ENCODE results near the gene JAG2. TPM values are rescaled to one million over a fixed set of nuclear protein-coding genes. Genes with fewer than 3 reads are reported as not detected.
A peak's percentile ranks its signal among the peaks of the same experiment; 100 is the strongest.

The JAG2 gene
- total and polyA plus RNA-seq, 2 experiments from 2014 or later, result 1.5 TPM; not detected in 1

DNA sequence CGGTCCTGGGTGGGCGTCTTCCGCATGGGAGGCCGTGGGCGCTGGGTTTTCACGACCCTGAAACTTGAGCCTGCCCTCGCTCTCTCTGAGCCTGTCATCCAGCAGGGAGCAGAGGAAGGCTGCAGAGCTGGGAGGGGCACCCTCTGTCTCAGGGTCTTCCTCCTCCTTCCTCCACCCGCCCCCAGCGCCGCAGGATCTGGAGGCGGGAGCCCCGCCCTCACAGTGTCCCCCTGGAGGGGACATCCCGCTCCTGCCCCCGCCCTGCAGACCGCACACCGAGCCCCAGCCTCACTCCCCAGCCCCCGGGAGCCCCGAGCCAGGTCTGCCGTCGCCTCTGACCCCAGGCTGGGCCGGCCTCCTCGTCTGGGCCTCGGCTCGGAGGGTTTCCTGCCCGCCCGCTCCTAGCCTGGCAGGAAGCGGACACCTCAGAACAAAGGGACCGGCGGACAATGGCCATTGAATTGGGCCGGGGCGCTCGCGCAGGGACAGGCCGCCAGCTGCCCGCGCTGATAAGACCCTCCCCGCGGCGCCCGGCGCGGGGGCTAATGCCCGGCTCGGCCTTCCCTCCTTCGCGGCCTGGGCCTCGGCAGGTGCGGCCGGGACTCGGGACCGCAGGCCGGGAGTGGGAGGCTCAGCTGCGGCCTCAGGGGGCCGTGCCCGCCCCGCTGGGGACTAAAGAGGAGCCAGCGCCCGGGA lies 27.8 kb upstream of the JAG2 start:
- H3K4me2 ChIP-seq (ENCODE audit: unreplicated experiment), result no peak overlapping the region
- 3 to 7% methylated on average over 39 to 46 of the region's 58 CpGs for WGBS, 2 experiments (ENCODE audit: low coverage in 1 of 2, low lambda C conversion rate in 2 of 2, missing lambda C conversion rate in 2 of 2)
- in situ Hi-C loops (cut with MboI), result no loop called here
- no peak for DNase-seq
- no peaks in the 10 kb centered on the region for H3K36me3 ChIP-seq (ENCODE audit: low read depth)
- no peaks in the 10 kb centered on the region for H4K20me1 ChIP-seq (ENCODE audit: insufficient read depth)
- no peak overlapping the region for H3K27ac ChIP-seq
- H3K9me2 ChIP-seq (ENCODE audit: insufficient read depth), result no peaks in the 10 kb centered on the region
- H3K9me3 ChIP-seq (ENCODE audit: low read depth), result no peaks in the 10 kb centered on the region
- H3F3A ChIP-seq (ENCODE audit: insufficient read depth), result no peaks in the 10 kb centered on the region
- H3K4me1 ChIP-seq (ENCODE audit: insufficient read depth), result no peaks in the 10 kb centered on the region
- peaks cover 22% of the 10 kb centered on the region for H3K27me3 ChIP-seq (replicated peaks; ENCODE audit: insufficient read depth)
- no peak overlapping the region for H3K9ac ChIP-seq
- TF ChIP-seq EZH2phosphoT487 (IDR thresholded peaks at IDR 0.05; ENCODE audit: insufficient read depth, low read depth) (0 out of 2 replicates have a peak, but pooled peaks have one; percentile 50), EZH2 (IDR thresholded peaks at IDR 0.05; ENCODE audit: insufficient read depth, poor library complexity, severe bottlenecking) (peak; percentile 93)
- no peak overlapping the region for H2AFZ ChIP-seq
- H3K4me3 ChIP-seq, result no peak overlapping the region
- no peaks in the 10 kb centered on the region for H3K79me2 ChIP-seq (ENCODE audit: insufficient read depth)

DNA sequence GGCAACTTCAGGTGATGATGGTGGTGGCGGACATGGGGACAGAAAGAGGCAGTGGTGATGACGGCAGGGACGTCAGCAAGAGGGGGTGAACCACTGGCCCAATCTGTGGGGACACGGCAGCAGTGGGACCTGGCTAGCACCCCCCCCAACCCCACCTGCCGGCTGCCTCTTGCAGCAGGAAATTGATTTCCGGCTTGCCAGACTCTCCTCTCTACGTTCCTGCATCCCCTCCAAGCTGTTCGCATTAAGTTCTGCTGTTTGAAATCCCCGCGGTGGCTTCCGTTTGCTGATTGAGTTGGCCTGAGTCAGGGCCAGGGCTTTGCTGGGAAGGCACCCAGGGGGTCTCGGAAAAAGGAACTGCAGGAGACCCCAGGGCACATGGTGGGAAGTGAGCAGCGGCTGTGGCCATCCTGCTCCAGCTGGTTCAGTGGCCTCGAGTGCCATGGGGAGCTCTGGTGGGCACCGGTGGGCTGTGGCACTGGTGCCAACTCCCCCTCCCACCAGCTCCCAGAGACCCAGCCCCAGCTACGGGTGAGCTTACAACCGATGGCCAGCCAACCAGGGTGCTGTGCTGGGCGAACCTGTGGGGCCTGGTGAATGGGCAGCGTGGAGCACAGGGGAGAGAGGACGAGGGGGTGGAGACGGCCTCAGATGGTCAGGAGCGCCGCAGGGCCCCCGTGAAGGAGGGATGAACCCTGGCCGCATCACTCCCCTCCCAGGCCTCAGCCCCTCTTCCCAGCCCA lies 27.1 kb upstream of the JAG2 start:
- H3K4me2 ChIP-seq (ENCODE audit: unreplicated experiment), result no peak overlapping the region
- in situ Hi-C loops (cut with MboI), result no loop called here
- no peak overlapping the region for H3K27ac ChIP-seq
- no peaks in the 10 kb centered on the region for H3K9me3 ChIP-seq (ENCODE audit: low read depth)
- no peaks in the 10 kb centered on the region for H3K4me1 ChIP-seq (ENCODE audit: insufficient read depth)
- TF ChIP-seq EZH2phosphoT487 (IDR thresholded peaks at IDR 0.05; ENCODE audit: insufficient read depth, low read depth) (no peak), EZH2 (IDR thresholded peaks at IDR 0.05; ENCODE audit: insufficient read depth, poor library complexity, severe bottlenecking) (no peak)
- no peak overlapping the region for H2AFZ ChIP-seq
- H3K9ac ChIP-seq, result no peak overlapping the region
- no peaks in the 10 kb centered on the region for H3F3A ChIP-seq (ENCODE audit: insufficient read depth)
- no peaks in the 10 kb centered on the region for H3K79me2 ChIP-seq (ENCODE audit: insufficient read depth)
- 18 to 25% methylated on average over 19 to 25 of the region's 25 CpGs for WGBS, 2 experiments (ENCODE audit: low coverage in 1 of 2, low lambda C conversion rate in 2 of 2, missing lambda C conversion rate in 2 of 2)
- H3K4me3 ChIP-seq, result no peak overlapping the region
- peaks cover 22% of the 10 kb centered on the region for H3K27me3 ChIP-seq (replicated peaks; ENCODE audit: insufficient read depth)
- H3K9me2 ChIP-seq (ENCODE audit: insufficient read depth), result no peaks in the 10 kb centered on the region
- no peaks in the 10 kb centered on the region for H4K20me1 ChIP-seq (ENCODE audit: insufficient read depth)
- DNase-seq, result no peak
- H3K36me3 ChIP-seq (ENCODE audit: low read depth), result no peaks in the 10 kb centered on the region

DNA sequence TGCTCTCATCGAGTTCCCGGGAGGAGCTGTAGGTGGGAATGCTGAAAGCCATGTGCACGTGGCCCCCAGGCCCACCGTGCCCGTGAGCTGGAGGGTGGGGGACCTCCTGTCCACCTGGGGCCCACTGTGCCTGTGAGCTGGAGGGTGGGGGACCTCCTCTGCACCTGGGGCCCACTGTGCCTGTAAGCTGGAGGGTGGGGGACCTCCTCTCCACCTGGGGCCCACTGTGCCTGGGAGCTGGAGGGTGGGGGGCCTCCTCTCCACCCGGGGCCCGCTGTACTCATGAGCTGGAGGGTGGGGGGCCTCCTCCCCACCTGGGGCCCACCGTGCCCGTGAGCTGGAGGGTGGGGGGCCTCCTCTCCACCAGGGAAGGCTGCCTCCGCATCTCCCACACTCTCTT lies 26.5 kb upstream of the JAG2 start:
- Histone ChIP-seq H3K4me3 (no peak overlapping the region), H3K36me3 (ENCODE audit: low read depth) (no peaks in the 10 kb centered on the region), H3K4me2 (ENCODE audit: unreplicated experiment) (no peak overlapping the region), H3K9ac (no peak overlapping the region), H3K27me3 (replicated peaks; ENCODE audit: insufficient read depth) (peaks cover 22% of the 10 kb centered on the region), H3K9me3 (ENCODE audit: low read depth) (no peaks in the 10 kb centered on the region), H4K20me1 (ENCODE audit: insufficient read depth) (no peaks in the 10 kb centered on the region), H3F3A (ENCODE audit: insufficient read depth) (no peaks in the 10 kb centered on the region), H3K4me1 (ENCODE audit: insufficient read depth) (no peaks in the 10 kb centered on the region), H2AFZ (no peak overlapping the region), H3K9me2 (ENCODE audit: insufficient read depth) (no peaks in the 10 kb centered on the region), H3K27ac (no peak overlapping the region), H3K79me2 (ENCODE audit: insufficient read depth) (no peaks in the 10 kb centered on the region)
- 41 to 42% methylated on average over 8 to 9 of the region's 10 CpGs for WGBS, 2 experiments (ENCODE audit: low coverage in 1 of 2, low lambda C conversion rate in 2 of 2, missing lambda C conversion rate in 2 of 2)
- DNase-seq, result no peak
- no peak for TF ChIP-seq EZH2 (IDR thresholded peaks at IDR 0.05; ENCODE audit: insufficient read depth, poor library complexity, severe bottlenecking)
- no peak for TF ChIP-seq EZH2phosphoT487 (IDR thresholded peaks at IDR 0.05; ENCODE audit: insufficient read depth, low read depth)
- in situ Hi-C loops (cut with MboI), result no loop called here

DNA sequence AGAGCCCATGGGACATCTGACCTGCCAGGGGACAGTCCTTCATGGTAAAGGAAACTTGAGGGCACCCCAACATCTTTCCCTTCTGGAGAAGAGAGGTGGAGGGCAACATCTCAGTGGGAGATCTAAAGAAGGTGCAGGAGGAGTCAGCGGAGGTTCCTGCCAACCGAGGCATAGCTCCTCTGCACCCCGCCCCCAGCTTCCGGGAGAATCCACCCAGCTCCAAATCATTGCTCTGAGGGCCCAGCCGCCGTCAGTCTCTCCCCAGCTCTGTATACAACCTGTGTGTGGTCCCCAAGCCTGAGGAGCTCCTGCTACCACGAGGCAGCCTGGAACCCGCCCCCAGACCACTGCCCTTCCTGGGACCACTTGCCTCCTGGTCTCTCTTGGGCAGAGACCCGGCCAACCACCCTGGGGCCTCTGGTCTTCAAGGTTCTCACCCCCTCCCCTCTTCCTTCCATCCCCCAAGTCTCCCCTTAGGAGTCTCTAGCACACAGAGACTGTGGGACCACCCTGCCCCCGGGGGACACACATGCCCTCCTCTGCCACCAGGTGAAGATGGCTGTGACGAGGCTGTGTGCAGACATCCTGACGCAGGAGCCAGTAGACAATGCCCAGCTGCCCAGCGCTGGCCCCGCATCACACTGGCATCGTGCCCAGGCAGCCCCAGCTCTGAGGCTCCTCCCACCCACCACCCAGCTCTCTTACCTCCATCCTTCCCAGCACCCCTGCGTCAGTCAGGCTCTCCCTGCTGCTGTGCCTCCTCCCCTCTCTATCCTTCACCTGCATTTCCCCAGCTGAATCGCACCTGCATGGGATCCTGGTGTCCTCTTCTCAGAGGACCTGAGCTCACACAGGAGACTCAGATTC lies 25.6 kb upstream of the JAG2 start:
- no peak for TF ChIP-seq EZH2phosphoT487 (IDR thresholded peaks at IDR 0.05; ENCODE audit: insufficient read depth, low read depth)
- no peak for TF ChIP-seq EZH2 (IDR thresholded peaks at IDR 0.05; ENCODE audit: insufficient read depth, poor library complexity, severe bottlenecking)
- in situ Hi-C loops (cut with MboI), result no loop called here
- no peaks in the 10 kb centered on the region for H3K36me3 ChIP-seq (ENCODE audit: low read depth)
- no peaks in the 10 kb centered on the region for H3F3A ChIP-seq (ENCODE audit: insufficient read depth)
- no peaks in the 10 kb centered on the region for H3K4me1 ChIP-seq (ENCODE audit: insufficient read depth)
- no peaks in the 10 kb centered on the region for H3K9me2 ChIP-seq (ENCODE audit: insufficient read depth)
- no peaks in the 10 kb centered on the region for H3K79me2 ChIP-seq (ENCODE audit: insufficient read depth)
- peak; percentile 38 for DNase-seq
- 39 to 43% methylated on average over 16 to 17 of the region's 17 CpGs for WGBS, 2 experiments (ENCODE audit: low coverage in 1 of 2, low lambda C conversion rate in 2 of 2, missing lambda C conversion rate in 2 of 2)
- H3K27me3 ChIP-seq (replicated peaks; ENCODE audit: insufficient read depth), result peaks cover 22% of the 10 kb centered on the region
- no peak overlapping the region for H3K4me3 ChIP-seq
- no peak overlapping the region for H3K27ac ChIP-seq
- H3K9ac ChIP-seq, result no peak overlapping the region
- H4K20me1 ChIP-seq (ENCODE audit: insufficient read depth), result no peaks in the 10 kb centered on the region
- H3K9me3 ChIP-seq (ENCODE audit: low read depth), result no peaks in the 10 kb centered on the region
- H3K4me2 ChIP-seq (ENCODE audit: unreplicated experiment), result no peak overlapping the region
- no peak overlapping the region for H2AFZ ChIP-seq

All from GM23248 (cell line).